Endothelial cell of umbilical vein (primary cell): Measurements from ENCODE around the gene GEN1. TPM values are rescaled to one million over a fixed set of nuclear protein-coding genes. Genes with fewer than 3 reads are reported as not detected.

Experiments
- BruUV-seq: library from RNA; stranded (reverse); fragments of 400-500 nt; replicated peaks from 2 replicates; lab custom pipeline; 2021; lab: Mats Ljungman, UMichigan
- CTCF ChIA-PET: fragments of 300-600, 350-600 bp; sonication (Branson Sonifier 250); formaldehyde crosslinking; loops from one replicate; lab custom pipeline; 2021; ENCODE audit warnings: antibody characterized with exemption, inconsistent platforms; lab: Charles Lee
- POLR2A ChIA-PET: fragments of 300-600, 350-600 bp; sonication (Branson Sonifier 250); formaldehyde crosslinking; loops from one replicate; lab custom pipeline; 2021; ENCODE audit warnings: antibody characterized with exemption, inconsistent platforms; lab: Charles Lee
- DNase-seq: peaks from one replicate; pipeline ENCODE4 v3.0.0-alpha.2; 2011; ENCODE audit warnings: low read depth, low spot score
- FAIRE-seq: peaks from 2 replicates; lab custom pipeline; 2011; peaks lifted over from hg19 to GRCh38; lab: Jason Lieb, UNC
- H2AFZ ChIP-seq: 2 replicates; pipeline ENCODE4 v1.6.0; 2012; ENCODE audit warnings: low read depth, low read length, control low read depth, inconsistent platforms
- H3K27ac ChIP-seq: 2 replicates; pipeline ENCODE4 v1.5.1; 2011; ENCODE audit warnings: low read depth, mild to moderate bottlenecking, control low read depth, low read length, moderate library complexity; ENCODE audit not compliant: insufficient read depth
- H3K27me3 ChIP-seq, 2 experiments: 2 replicates each; pipeline versions ENCODE4 v1.6.0 to v1.6.1; 2011; ENCODE audit warnings: low read length in 2 of 2, mixed read lengths in 1 of 2; ENCODE audit not compliant: control insufficient read depth in 2 of 2, insufficient read depth in 2 of 2
- H3K36me3 ChIP-seq, 2 experiments: 2 replicates in 1 of 2; 3 replicates in 1 of 2; pipeline ENCODE4 v1.5.1; 2011; ENCODE audit warnings: low read length in 2 of 2, mild to moderate bottlenecking in 1 of 2, moderate library complexity in 1 of 2; ENCODE audit not compliant: control insufficient read depth in 2 of 2, insufficient read depth in 2 of 2; ENCODE audit errors: extremely low read depth in 1 of 2
- H3K4me1 ChIP-seq: 3 replicates; pipeline ENCODE4 v1.5.1; 2011; ENCODE audit warnings: mild to moderate bottlenecking, low read length; ENCODE audit not compliant: control insufficient read depth, insufficient read depth; ENCODE audit errors: extremely low read depth
- H3K4me2 ChIP-seq: 2 replicates; pipeline ENCODE4 v1.6.1; 2011; ENCODE audit warnings: low read length, control low read depth, mixed read lengths; ENCODE audit not compliant: insufficient read depth
- H3K4me3 ChIP-seq, 3 experiments: fragments of 200-600 bp in 1 of 3; sonication (generic), shearing (Covaris generic) in 1 of 3; replicated peaks in 1 of 3; 2 replicates each; pipeline ENCODE4 v1.5.1; 2011 to 2016; ENCODE audit warnings: control low read depth in 3 of 3, low read length in 3 of 3, mild to moderate bottlenecking in 2 of 3, inconsistent platforms in 1 of 3, low read depth in 1 of 3, moderate library complexity in 1 of 3; ENCODE audit not compliant: insufficient read depth in 1 of 3
- H3K79me2 ChIP-seq: 2 replicates; pipeline ENCODE4 v1.6.0; 2012; ENCODE audit warnings: low read length, inconsistent platforms; ENCODE audit not compliant: control insufficient read depth, insufficient read depth
- H3K9ac ChIP-seq: replicated peaks from 2 replicates; pipeline ENCODE3; 2011; ENCODE audit warnings: low read length, control low read depth; ENCODE audit not compliant: insufficient read depth; ENCODE audit errors: extremely low read depth
- H3K9me1 ChIP-seq: replicated peaks from 3 replicates; pipeline ENCODE4 v1.6.0; 2011; ENCODE audit warnings: mild to moderate bottlenecking, low read length; ENCODE audit not compliant: control insufficient read depth, insufficient read depth; ENCODE audit errors: extremely low read depth
- H3K9me3 ChIP-seq: replicated peaks from 2 replicates; pipeline ENCODE4 v1.5.1; 2012; ENCODE audit warnings: low read length, inconsistent platforms; ENCODE audit not compliant: control insufficient read depth, insufficient read depth
- H4K20me1 ChIP-seq: replicated peaks from 2 replicates; pipeline ENCODE3; 2011; ENCODE audit warnings: mild to moderate bottlenecking, low read length; ENCODE audit not compliant: control insufficient read depth, insufficient read depth; ENCODE audit errors: extremely low read depth
- EZH2 ChIP-seq: IDR thresholded peaks from 2 replicates; pipeline ENCODE4 v1.6.1; 2012; ENCODE audit warnings: borderline replicate concordance, low read depth, mild to moderate bottlenecking, moderate library complexity, low read length, inconsistent platforms; ENCODE audit not compliant: severe bottlenecking
- FOS ChIP-seq: IDR thresholded peaks from 2 replicates; pipeline ENCODE4 v1.6.1; 2011; ENCODE audit warnings: mild to moderate bottlenecking, low read length, moderate library complexity, borderline replicate concordance; ENCODE audit not compliant: insufficient read depth
- GATA2 ChIP-seq: IDR thresholded peaks from 2 replicates; pipeline ENCODE4 v1.7.0; 2011; ENCODE audit warnings: low read depth, mild to moderate bottlenecking, moderate library complexity, mixed read lengths, low read length; ENCODE audit not compliant: insufficient read length, insufficient read depth
- JUN ChIP-seq: IDR thresholded peaks from 2 replicates; pipeline ENCODE4 v1.6.1; 2011; ENCODE audit warnings: borderline replicate concordance, low read depth; ENCODE audit not compliant: insufficient read length, insufficient read depth
- MYC ChIP-seq: IDR thresholded peaks from one replicate; pipeline ENCODE4 v1.6.1; 2011; ENCODE audit warnings: mild to moderate bottlenecking, low read depth, low read length
- POLR2A ChIP-seq: IDR thresholded peaks from 2 replicates; pipeline ENCODE4 v1.6.1; 2012; ENCODE audit warnings: low read depth, mild to moderate bottlenecking, control low read depth, low read length
- POLR2AphosphoS5 ChIP-seq: IDR thresholded peaks from 2 replicates; pipeline ENCODE4 v1.6.1; 2012; ENCODE audit warnings: low read depth, mild to moderate bottlenecking, control low read depth, low read length, moderate library complexity; ENCODE audit not compliant: insufficient read depth
- dilution Hi-C: fragments of 300-500 bp; cut with MboI; formaldehyde crosslinking; loops from one replicate; pipeline ENCODE4 v1.15.0; 2019; ENCODE audit warnings: low sequenced_read_pairs; ENCODE audit not compliant: extremely low pct_ligation_motif_present
- intact Hi-C: fragments of 100-400 bp; cut with micrococcal nuclease; formaldehyde crosslinking; loops from one replicate; pipeline ENCODE4 v1.10.0; 2022
- polyA plus RNA-seq, 4 experiments: library from polyadenylated mRNA; depleted of rRNA in 3 of 4; stranded (reverse) in 3 of 4; unstranded in 1 of 4; fragments of >200 nt; gene quantifications; 2 replicates each; pipeline versions ENCODE4 v1.2.1 to v1.2.3, GENCODE V29; 2011 to 2012; ENCODE audit warnings: missing spikeins in 1 of 4
- total RNA-seq: library from RNA; stranded (reverse); gene quantifications from 2 replicates; pipeline ENCODE4 v1.2.3, GENCODE V29; 2021
- TF ChIP-seq, protein P1 (sequence below), 2 donors: IDR thresholded peaks; 1 replicate in 1 of 2; 2 replicates in 1 of 2; pipeline ENCODE4 v1.5.1; 2011; ENCODE audit warnings: low read length in 2 of 2, mild to moderate bottlenecking in 2 of 2, moderate library complexity in 2 of 2, control low read depth in 1 of 2, inconsistent platforms in 1 of 2, low read depth in 1 of 2; ENCODE audit not compliant: insufficient read depth in 1 of 2; ENCODE audit errors: extremely low read depth in 1 of 2
- TF ChIP-seq, protein P2 (sequence below): IDR thresholded peaks from 2 replicates; pipeline ENCODE4 v1.6.1; 2011; ENCODE audit not compliant: insufficient read depth, insufficient read length

GEN1 gene
- total and polyA plus RNA-seq, 2 donors (not counting 3 experiments of a cell fraction or from before 2014, with no cell fraction given): 8.1 to 29.6 TPM

GRCh38 chr2:17795309-17795708 is 41.4 kb downstream of the GEN1 start:
- Histone ChIP-seq H3K9ac (no peak overlapping the region), H4K20me1 (no peaks in the 10 kb centered on the region), H3K4me2 (no peak overlapping the region), H3K36me3 (no peaks in the 10 kb centered on the region), H3K4me3 (no peak overlapping the region), H3K4me1 (no peaks in the 10 kb centered on the region), H2AFZ (no peak overlapping the region), H3K9me1 (no peaks in the 10 kb centered on the region), H3K79me2 (no peaks in the 10 kb centered on the region), H3K27me3 (peaks cover 4 to 6% of the 10 kb centered on the region in 2 experiments), H3K9me3 (no peaks in the 10 kb centered on the region), H3K27ac (no peak overlapping the region)
- FAIRE-seq: no peak
- TF ChIP-seq POLR2A (no peak), POLR2AphosphoS5 (no peak), GATA2 (no peak), FOS (no peak)
- TF ChIP-seq, protein P1, sequence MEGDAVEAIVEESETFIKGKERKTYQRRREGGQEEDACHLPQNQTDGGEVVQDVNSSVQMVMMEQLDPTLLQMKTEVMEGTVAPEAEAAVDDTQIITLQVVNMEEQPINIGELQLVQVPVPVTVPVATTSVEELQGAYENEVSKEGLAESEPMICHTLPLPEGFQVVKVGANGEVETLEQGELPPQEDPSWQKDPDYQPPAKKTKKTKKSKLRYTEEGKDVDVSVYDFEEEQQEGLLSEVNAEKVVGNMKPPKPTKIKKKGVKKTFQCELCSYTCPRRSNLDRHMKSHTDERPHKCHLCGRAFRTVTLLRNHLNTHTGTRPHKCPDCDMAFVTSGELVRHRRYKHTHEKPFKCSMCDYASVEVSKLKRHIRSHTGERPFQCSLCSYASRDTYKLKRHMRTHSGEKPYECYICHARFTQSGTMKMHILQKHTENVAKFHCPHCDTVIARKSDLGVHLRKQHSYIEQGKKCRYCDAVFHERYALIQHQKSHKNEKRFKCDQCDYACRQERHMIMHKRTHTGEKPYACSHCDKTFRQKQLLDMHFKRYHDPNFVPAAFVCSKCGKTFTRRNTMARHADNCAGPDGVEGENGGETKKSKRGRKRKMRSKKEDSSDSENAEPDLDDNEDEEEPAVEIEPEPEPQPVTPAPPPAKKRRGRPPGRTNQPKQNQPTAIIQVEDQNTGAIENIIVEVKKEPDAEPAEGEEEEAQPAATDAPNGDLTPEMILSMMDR (IDR thresholded peaks at IDR 0.05; ENCODE audit: extremely low read depth in 1 of 2, insufficient read depth in 1 of 2, low read depth in 1 of 2, low read length in 2 of 2): no peak
- TF ChIP-seq, protein P2, sequence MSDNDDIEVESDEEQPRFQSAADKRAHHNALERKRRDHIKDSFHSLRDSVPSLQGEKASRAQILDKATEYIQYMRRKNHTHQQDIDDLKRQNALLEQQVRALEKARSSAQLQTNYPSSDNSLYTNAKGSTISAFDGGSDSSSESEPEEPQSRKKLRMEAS: no peak
- DNase-seq: no peak
- dilution Hi-C loops: no loop called here
- POLR2A ChIA-PET: no interaction called here
- CTCF ChIA-PET: interaction anchor here (0.6 to 0.7 kb wide), 2 partner anchors 9 to 33 kb away, joined by 3 read pairs; no protein-coding TSS in a partner anchor
- BruUV-seq: no TSS peak
- intact Hi-C loops: no loop called here

- no peaks in the 10 kb centered on the region for H3K9me1 ChIP-seq
- no TSS peak for BruUV-seq
- TF ChIP-seq, protein P2: no peak
- TF ChIP-seq EZH2: no peak
- TF ChIP-seq FOS: no peak
- TF ChIP-seq, protein P1 (IDR thresholded peaks at IDR 0.05; ENCODE audit: extremely low read depth in 1 of 2, insufficient read depth in 1 of 2, low read depth in 1 of 2, low read length in 2 of 2): no peak
- TF ChIP-seq POLR2A: no peak
- TF ChIP-seq MYC: no peak
- TF ChIP-seq GATA2: no peak
- no peak for TF ChIP-seq POLR2AphosphoS5
- TF ChIP-seq JUN: no peak
- no peak overlapping the region for H3K4me3 ChIP-seq
- no peaks in the 10 kb centered on the region for H4K20me1 ChIP-seq
- peaks cover 1 to 4% of the 10 kb centered on the region in 2 experiments for H3K27me3 ChIP-seq
- no peak overlapping the region for H2AFZ ChIP-seq
- no peak for DNase-seq
- intact Hi-C loops (no loop called here), dilution Hi-C loops (no loop called here)
- no peak for FAIRE-seq
- no peak overlapping the region for H3K27ac ChIP-seq
- no peak overlapping the region for H3K9ac ChIP-seq
- no peak overlapping the region for H3K4me2 ChIP-seq
- no peaks in the 10 kb centered on the region for H3K36me3 ChIP-seq
- no peaks in the 10 kb centered on the region for H3K79me2 ChIP-seq
- H3K9me3 ChIP-seq: no peaks in the 10 kb centered on the region
- ChIA-PET CTCF (no interaction called here), POLR2A (no interaction called here)
- H3K4me1 ChIP-seq: no peaks in the 10 kb centered on the region
Observed at GRCh38 chr2:17798338-17798737, 44.4 kb downstream of the GEN1 start.
